ENCODE data around the gene HHAT.

DNA sequence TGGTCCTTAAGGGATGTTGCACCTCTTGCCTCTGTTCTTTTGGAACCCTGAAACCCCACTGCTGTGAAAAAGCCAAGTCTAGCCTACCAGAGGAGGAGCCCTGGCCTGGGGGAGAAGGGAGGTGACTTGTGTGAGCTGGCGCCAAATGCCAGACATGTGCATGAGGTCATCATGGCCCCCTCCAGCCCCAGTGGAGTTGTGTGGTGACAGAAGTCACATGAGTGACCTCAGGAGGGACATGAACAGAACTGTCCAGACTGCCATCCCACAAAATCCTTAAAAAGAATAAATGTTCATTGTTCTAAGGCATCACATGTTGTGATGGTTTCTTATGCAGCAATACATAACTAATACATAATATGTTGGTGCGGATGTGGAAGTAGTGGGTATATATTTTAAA, 10.8 kb downstream of the HHAT start:
- no peak for TF ChIP-seq EZH2 (IDR thresholded peaks at IDR 0.05; ENCODE audit: insufficient read depth, low read length)
- TF ChIP-seq, protein P1, sequence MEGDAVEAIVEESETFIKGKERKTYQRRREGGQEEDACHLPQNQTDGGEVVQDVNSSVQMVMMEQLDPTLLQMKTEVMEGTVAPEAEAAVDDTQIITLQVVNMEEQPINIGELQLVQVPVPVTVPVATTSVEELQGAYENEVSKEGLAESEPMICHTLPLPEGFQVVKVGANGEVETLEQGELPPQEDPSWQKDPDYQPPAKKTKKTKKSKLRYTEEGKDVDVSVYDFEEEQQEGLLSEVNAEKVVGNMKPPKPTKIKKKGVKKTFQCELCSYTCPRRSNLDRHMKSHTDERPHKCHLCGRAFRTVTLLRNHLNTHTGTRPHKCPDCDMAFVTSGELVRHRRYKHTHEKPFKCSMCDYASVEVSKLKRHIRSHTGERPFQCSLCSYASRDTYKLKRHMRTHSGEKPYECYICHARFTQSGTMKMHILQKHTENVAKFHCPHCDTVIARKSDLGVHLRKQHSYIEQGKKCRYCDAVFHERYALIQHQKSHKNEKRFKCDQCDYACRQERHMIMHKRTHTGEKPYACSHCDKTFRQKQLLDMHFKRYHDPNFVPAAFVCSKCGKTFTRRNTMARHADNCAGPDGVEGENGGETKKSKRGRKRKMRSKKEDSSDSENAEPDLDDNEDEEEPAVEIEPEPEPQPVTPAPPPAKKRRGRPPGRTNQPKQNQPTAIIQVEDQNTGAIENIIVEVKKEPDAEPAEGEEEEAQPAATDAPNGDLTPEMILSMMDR (IDR thresholded peaks at IDR 0.05; ENCODE audit: insufficient read depth, low read depth, low read length) = no peak
